SU-DHL-6 (cell line): ENCODE data around the gene MYO1F.

ENCODE experiments used
- EZH2phosphoT487 ChIP-seq: fragments of 200-600 bp; sonication (generic), shearing (Covaris generic); conservative IDR thresholded peaks from 2 replicates; pipeline ENCODE4 v1.6.1; 2018; ENCODE audit warnings: mild to moderate bottlenecking, antibody characterized with exemption, low read length, moderate library complexity, mixed read lengths
- TF ChIP-seq, protein P1 (sequence below): fragments of 200-600 bp; sonication (generic); IDR thresholded peaks from one replicate; pipeline ENCODE4 v1.5.1; 2017; ENCODE audit warnings: antibody characterized with exemption, mild to moderate bottlenecking, low read length, moderate library complexity; ENCODE audit not compliant: insufficient read depth, poor library complexity, severe bottlenecking

DNA sequence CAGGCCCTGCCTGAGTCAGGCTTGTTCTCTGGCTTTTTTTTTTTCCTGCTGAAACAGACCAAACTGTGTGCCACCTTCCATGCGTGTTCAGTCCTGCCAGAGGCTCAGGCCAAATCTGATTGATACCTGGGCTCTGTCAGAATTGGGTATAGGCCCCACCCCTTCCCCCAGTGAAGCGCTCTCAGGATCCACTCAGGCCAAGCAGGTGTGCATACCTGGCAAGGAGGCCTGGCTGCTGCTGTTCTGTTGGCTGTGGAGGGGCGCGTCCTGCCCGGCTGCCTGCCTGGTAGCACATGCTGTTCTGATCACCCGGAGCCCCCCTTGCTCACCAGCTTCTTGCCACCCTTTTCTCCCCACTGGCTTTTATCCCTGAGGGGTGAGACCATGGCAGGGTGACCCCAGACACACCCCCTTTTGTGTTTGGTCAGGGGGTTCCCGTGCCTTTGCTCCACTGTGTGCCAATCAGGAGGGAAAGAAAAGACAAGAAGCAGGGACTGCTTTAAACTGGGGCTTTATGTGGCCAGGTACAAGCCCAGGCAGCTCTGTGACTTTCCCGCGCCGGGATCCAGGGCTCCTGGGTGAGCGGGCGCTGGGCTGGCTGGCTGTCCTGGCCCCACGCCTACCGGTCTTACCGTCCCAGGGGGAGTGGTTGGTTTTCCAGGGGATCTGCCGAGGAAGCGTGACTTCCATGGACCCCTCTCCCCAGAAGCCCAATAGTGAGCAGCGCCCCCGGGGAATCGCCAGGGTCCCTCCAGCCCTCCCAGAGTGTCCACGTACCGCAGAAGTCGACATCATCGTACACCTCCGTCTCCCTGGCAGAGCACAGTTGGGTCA is 87.5 kb downstream of the MYO1F start:
- TF ChIP-seq, protein P1, sequence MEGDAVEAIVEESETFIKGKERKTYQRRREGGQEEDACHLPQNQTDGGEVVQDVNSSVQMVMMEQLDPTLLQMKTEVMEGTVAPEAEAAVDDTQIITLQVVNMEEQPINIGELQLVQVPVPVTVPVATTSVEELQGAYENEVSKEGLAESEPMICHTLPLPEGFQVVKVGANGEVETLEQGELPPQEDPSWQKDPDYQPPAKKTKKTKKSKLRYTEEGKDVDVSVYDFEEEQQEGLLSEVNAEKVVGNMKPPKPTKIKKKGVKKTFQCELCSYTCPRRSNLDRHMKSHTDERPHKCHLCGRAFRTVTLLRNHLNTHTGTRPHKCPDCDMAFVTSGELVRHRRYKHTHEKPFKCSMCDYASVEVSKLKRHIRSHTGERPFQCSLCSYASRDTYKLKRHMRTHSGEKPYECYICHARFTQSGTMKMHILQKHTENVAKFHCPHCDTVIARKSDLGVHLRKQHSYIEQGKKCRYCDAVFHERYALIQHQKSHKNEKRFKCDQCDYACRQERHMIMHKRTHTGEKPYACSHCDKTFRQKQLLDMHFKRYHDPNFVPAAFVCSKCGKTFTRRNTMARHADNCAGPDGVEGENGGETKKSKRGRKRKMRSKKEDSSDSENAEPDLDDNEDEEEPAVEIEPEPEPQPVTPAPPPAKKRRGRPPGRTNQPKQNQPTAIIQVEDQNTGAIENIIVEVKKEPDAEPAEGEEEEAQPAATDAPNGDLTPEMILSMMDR: no peak
- no peak for TF ChIP-seq EZH2phosphoT487
